Measurements from ENCODE around the gene NCAPG.

DNA sequence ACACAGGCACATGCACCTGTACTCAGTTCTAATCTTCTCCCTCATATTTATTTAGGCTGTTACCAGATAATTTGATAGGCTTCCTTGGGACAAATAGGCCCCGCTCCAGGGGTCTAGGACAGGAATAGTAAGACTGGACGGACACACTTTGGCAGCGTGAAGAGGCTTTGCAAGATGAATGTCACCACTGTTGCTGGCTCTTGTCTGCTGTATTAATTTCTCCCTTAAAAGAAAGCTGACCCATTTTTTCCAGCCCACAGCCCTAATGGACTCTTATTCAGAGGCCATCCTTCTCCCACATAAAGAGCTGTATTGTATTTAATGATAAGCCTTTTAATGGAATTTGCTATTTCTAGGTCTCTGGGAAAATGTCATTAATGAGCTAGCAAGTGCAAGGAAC lies 47.4 kb upstream of the NCAPG start:
- TF ChIP-seq, protein P1, sequence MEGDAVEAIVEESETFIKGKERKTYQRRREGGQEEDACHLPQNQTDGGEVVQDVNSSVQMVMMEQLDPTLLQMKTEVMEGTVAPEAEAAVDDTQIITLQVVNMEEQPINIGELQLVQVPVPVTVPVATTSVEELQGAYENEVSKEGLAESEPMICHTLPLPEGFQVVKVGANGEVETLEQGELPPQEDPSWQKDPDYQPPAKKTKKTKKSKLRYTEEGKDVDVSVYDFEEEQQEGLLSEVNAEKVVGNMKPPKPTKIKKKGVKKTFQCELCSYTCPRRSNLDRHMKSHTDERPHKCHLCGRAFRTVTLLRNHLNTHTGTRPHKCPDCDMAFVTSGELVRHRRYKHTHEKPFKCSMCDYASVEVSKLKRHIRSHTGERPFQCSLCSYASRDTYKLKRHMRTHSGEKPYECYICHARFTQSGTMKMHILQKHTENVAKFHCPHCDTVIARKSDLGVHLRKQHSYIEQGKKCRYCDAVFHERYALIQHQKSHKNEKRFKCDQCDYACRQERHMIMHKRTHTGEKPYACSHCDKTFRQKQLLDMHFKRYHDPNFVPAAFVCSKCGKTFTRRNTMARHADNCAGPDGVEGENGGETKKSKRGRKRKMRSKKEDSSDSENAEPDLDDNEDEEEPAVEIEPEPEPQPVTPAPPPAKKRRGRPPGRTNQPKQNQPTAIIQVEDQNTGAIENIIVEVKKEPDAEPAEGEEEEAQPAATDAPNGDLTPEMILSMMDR (IDR thresholded peaks at IDR 0.05) = no peak
- no peak for TF ChIP-seq EZH2 (IDR thresholded peaks at IDR 0.05)
- TF ChIP-seq EZH2phosphoT487 (IDR thresholded peaks at IDR 0.05) = no peak

Data from neural progenitor cell (in vitro differentiated cells).